HL-60 (cell line): ENCODE results near the gene MAP3K19.

ENCODE experiments used
- DNase-seq, 2 experiments: peaks; one replicate each; pipeline ENCODE4 v3.0.0-alpha.2; 2010 to 2020; ENCODE audit warnings: low read depth in 1 of 2, low spot score in 1 of 2
- H3K27ac ChIP-seq: fragments of 250-450 bp; sonication (Bioruptor Pico); replicated peaks from 2 replicates; pipeline ENCODE4 v1.5.1; 2020; ENCODE audit warnings: mild to moderate bottlenecking, moderate library complexity
- H3K27me3 ChIP-seq: fragments of 250-450 bp; sonication (Bioruptor Pico); 2 replicates; pipeline ENCODE4 v1.5.1; 2021; ENCODE audit warnings: mild to moderate bottlenecking, moderate library complexity; ENCODE audit not compliant: insufficient read depth, poor library complexity, severe bottlenecking
- H3K4me3 ChIP-seq: replicated peaks from 2 replicates; pipeline ENCODE4 v1.5.1; 2011; ENCODE audit warnings: mild to moderate bottlenecking, control low read depth, low read length; ENCODE audit not compliant: insufficient read depth
- CTCF ChIP-seq: IDR thresholded peaks from one replicate; pipeline ENCODE4 v1.5.1; 2011; ENCODE audit warnings: low read length, control low read depth, inconsistent platforms; ENCODE audit not compliant: insufficient read depth
- GABPA ChIP-seq: IDR thresholded peaks from 2 replicates; pipeline ENCODE4 v1.6.1; 2012; ENCODE audit warnings: low read depth
- POLR2AphosphoS5 ChIP-seq: IDR thresholded peaks from 2 replicates; pipeline ENCODE4 v1.6.1; 2012; ENCODE audit warnings: low read depth
- SPI1 ChIP-seq: IDR thresholded peaks from 2 replicates; pipeline ENCODE4 v1.6.1; 2012; ENCODE audit warnings: low read depth, mild to moderate bottlenecking, borderline replicate concordance
- TF ChIP-seq, protein P1 (sequence below): IDR thresholded peaks from 2 replicates; pipeline ENCODE4 v1.6.1; 2012; ENCODE audit warnings: low read depth; ENCODE audit not compliant: insufficient replicate concordance

Gene MAP3K19

GRCh38 chr2:135056790-135057189 lies 9.5 kb upstream of the MAP3K19 start:
- Histone ChIP-seq H3K27me3 (no peaks in the 10 kb centered on the region), H3K27ac (no peak overlapping the region), H3K4me3 (no peak overlapping the region)
- no peak for DNase-seq
- no peak for TF ChIP-seq POLR2AphosphoS5
- no peak for TF ChIP-seq CTCF
- TF ChIP-seq, protein P1, sequence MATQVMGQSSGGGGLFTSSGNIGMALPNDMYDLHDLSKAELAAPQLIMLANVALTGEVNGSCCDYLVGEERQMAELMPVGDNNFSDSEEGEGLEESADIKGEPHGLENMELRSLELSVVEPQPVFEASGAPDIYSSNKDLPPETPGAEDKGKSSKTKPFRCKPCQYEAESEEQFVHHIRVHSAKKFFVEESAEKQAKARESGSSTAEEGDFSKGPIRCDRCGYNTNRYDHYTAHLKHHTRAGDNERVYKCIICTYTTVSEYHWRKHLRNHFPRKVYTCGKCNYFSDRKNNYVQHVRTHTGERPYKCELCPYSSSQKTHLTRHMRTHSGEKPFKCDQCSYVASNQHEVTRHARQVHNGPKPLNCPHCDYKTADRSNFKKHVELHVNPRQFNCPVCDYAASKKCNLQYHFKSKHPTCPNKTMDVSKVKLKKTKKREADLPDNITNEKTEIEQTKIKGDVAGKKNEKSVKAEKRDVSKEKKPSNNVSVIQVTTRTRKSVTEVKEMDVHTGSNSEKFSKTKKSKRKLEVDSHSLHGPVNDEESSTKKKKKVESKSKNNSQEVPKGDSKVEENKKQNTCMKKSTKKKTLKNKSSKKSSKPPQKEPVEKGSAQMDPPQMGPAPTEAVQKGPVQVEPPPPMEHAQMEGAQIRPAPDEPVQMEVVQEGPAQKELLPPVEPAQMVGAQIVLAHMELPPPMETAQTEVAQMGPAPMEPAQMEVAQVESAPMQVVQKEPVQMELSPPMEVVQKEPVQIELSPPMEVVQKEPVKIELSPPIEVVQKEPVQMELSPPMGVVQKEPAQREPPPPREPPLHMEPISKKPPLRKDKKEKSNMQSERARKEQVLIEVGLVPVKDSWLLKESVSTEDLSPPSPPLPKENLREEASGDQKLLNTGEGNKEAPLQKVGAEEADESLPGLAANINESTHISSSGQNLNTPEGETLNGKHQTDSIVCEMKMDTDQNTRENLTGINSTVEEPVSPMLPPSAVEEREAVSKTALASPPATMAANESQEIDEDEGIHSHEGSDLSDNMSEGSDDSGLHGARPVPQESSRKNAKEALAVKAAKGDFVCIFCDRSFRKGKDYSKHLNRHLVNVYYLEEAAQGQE, result no peak
- no peak for TF ChIP-seq GABPA
- no peak for TF ChIP-seq SPI1

DNA sequence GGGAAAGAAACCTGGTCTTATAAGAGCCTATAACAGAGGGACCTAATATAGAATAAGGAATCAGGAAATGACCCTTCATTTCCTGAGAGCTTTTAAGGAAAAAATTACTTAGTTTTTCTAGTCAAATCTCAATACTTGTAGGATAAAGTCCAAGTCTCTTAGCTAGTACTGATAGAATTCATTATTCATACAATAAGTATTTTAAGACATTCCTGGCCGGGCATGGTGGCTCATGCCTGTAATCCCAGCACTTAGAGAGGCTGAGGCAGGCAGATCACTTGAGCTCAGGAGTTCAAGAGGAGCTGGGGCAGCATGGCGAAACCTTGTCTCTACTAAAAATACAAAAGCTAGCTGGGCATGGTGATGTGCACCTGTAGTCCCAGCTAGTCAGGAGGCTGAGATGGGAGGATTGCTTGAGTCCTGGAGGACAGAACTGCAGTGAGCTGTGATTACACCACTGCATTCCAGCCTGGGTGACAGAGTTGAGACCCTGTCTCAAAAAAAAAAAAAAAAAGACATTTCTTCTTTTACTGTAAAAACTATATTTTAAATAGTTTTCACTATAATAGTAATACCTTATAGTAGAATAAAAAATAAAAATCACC lies 8.0 kb upstream of the MAP3K19 start:
- TF ChIP-seq, protein P1, result no peak
- TF ChIP-seq GABPA (no peak), CTCF (no peak), POLR2AphosphoS5 (no peak), SPI1 (no peak)
- no peak overlapping the region for H3K4me3 ChIP-seq
- no peaks in the 10 kb centered on the region for H3K27me3 ChIP-seq
- DNase-seq, result no peak
- no peak overlapping the region for H3K27ac ChIP-seq

- Histone ChIP-seq H3K4me3 (peak overlapping the region; percentile 62), H3K27ac (peak overlapping the region; percentile 93), H3K27me3 (no peaks in the 10 kb centered on the region)
- TF ChIP-seq CTCF (no peak), GABPA (no peak), POLR2AphosphoS5 (no peak), SPI1 (no peak)
- TF ChIP-seq, protein P1, result no peak
- DNase-seq, result no peak
These were observed 5.8 kb upstream of the MAP3K19 start for GRCh38 chr2:135052997-135053474.
